ENCODE measurements around the gene GTF3C2.

DNA sequence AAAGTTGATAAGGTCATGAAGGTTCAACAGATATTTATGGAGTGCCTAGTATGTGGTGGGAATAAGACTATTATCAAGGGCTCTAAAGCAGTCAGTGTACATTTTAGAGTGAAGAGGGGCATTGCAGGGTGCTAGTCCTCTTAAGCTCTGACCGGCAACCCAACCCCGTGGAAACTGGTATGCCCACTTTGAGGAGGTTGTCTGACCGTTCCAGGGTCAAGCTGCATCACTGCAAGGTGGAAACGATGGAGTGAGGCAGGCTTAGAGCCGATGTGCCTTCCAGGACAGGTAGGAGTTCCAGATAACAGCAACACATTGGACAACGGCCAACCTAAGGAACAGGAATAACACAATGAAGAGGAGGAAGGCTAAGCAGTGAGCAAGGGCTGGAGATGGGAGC lies 46.9 kb downstream of the GTF3C2 start:
- TF ChIP-seq ZNF343 (CRISPR knock-in tag; IDR thresholded peaks at IDR 0.05) (no peak), EZH2 (conservative IDR thresholded peaks at IDR 0.05; ENCODE audit: low read depth, low read length) (no peak), SETDB1 (CRISPR knock-in tag; IDR thresholded peaks at IDR 0.05; ENCODE audit: borderline replicate concordance) (no peak), TCF7L2 (IDR thresholded peaks at IDR 0.05; ENCODE audit: low read depth, low read length) (no peak), ZNF512B (CRISPR knock-in tag; IDR thresholded peaks at IDR 0.05; ENCODE audit: borderline replicate concordance) (no peak)
- TF ChIP-seq, protein P1, sequence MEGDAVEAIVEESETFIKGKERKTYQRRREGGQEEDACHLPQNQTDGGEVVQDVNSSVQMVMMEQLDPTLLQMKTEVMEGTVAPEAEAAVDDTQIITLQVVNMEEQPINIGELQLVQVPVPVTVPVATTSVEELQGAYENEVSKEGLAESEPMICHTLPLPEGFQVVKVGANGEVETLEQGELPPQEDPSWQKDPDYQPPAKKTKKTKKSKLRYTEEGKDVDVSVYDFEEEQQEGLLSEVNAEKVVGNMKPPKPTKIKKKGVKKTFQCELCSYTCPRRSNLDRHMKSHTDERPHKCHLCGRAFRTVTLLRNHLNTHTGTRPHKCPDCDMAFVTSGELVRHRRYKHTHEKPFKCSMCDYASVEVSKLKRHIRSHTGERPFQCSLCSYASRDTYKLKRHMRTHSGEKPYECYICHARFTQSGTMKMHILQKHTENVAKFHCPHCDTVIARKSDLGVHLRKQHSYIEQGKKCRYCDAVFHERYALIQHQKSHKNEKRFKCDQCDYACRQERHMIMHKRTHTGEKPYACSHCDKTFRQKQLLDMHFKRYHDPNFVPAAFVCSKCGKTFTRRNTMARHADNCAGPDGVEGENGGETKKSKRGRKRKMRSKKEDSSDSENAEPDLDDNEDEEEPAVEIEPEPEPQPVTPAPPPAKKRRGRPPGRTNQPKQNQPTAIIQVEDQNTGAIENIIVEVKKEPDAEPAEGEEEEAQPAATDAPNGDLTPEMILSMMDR (CRISPR knock-in tag; IDR thresholded peaks at IDR 0.05), result no peak
- TF ChIP-seq, protein P2, sequence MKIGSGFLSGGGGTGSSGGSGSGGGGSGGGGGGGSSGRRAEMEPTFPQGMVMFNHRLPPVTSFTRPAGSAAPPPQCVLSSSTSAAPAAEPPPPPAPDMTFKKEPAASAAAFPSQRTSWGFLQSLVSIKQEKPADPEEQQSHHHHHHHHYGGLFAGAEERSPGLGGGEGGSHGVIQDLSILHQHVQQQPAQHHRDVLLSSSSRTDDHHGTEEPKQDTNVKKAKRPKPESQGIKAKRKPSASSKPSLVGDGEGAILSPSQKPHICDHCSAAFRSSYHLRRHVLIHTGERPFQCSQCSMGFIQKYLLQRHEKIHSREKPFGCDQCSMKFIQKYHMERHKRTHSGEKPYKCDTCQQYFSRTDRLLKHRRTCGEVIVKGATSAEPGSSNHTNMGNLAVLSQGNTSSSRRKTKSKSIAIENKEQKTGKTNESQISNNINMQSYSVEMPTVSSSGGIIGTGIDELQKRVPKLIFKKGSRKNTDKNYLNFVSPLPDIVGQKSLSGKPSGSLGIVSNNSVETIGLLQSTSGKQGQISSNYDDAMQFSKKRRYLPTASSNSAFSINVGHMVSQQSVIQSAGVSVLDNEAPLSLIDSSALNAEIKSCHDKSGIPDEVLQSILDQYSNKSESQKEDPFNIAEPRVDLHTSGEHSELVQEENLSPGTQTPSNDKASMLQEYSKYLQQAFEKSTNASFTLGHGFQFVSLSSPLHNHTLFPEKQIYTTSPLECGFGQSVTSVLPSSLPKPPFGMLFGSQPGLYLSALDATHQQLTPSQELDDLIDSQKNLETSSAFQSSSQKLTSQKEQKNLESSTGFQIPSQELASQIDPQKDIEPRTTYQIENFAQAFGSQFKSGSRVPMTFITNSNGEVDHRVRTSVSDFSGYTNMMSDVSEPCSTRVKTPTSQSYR (CRISPR knock-in tag; IDR thresholded peaks at IDR 0.05; ENCODE audit: borderline replicate concordance), result no peak
